HS-5 (cell line): ENCODE data around the gene FOXE1.

Experiments used
- DNase-seq: peaks from one replicate; pipeline ENCODE4 v3.0.0-alpha.2; 2012; ENCODE audit warnings: low read depth

Gene FOXE1

GRCh38 chr9:97853056-97853843, at the start of gene FOXE1:
FOXE1 (plus strand) TSS chr9:97853226; CDS start chr9:97853915, 689 bp downstream.
- DNase-seq, result no peak

GRCh38 chr9:97804059-97804365, 49.0 kb upstream of the FOXE1 start:
- no peak for DNase-seq

DNA sequence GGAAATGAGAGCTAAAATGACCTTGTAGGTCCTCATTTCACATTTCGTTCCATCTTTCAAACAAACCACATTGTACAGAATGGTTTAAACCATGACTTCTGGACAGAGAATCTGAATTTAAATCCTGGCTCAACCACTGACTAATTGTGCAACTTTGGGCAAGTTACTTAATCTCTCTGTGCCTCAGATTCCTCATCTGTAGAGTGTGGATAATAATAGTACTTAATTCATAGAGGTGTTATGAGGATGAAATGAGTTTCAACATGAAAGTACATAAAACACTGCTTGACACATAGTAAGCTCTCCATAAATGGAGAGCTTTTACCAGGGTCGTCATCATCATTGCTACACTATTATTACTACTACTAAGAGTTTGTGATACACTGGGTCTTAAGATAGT, 46.3 kb upstream of the FOXE1 start:
- no peak for DNase-seq

DNA sequence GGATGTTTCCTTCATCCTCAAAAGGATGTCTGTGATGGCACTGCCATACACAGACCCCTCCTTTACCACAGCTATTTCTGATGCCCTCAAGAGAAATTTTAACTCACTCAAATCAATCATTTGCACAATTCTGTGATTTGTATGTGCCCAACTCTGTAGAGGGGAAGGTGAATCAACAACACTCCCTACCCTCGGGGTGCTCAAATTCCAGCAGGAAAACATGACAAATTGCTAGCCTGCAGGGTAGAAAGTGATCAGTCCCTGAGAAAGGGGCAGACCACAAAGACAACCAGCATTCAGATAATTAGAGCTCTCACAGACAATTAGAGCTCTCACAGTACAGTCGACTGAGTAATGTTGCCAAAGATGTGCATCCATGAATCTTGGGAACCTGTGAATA, 45.3 kb upstream of the FOXE1 start:
- no peak for DNase-seq

DNA sequence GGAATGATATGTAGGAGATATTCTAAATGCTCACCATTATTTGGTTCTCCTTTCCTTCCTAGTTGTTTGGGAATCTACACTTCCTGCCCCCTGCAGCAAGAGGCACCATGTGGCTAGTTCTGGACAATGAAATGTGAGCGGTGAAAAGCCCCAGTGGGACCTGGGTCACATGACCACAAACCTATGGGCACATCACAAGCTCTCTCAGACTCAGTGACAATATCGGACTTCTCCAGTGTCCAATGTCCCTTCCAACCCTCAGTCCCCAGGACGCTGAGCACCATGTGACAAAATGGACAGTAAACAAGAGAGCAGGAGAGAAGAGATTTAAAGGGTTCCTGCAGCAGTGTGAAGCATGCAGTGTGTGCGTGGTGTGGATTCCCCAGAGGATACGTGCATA, 44.6 kb upstream of the FOXE1 start:
- no peak for DNase-seq

- no peak for DNase-seq
These were observed 44.1 kb upstream of the FOXE1 start for GRCh38 chr9:97808972-97809371.

GRCh38 chr9:97809666-97810344, 43.2 kb upstream of the FOXE1 start:
- no peak for DNase-seq

GRCh38 chr9:97811533-97812246, 41.3 kb upstream of the FOXE1 start:
- DNase-seq, result peak; percentile 51

DNA sequence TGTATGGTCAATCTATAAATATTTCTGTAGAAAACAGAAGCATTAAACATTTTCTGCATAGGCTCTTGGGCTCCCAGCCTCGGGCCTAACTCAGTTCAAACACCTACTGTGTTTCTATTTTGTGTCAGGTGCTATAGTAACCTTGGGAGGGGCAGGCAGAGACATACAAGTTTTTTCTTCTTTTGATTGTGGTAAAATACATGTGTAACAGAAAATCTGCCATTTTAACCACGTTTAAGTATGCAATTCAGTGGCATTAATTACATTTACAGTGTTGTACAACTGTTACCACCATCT, 40.8 kb upstream of the FOXE1 start:
- DNase-seq, result no peak

DNA sequence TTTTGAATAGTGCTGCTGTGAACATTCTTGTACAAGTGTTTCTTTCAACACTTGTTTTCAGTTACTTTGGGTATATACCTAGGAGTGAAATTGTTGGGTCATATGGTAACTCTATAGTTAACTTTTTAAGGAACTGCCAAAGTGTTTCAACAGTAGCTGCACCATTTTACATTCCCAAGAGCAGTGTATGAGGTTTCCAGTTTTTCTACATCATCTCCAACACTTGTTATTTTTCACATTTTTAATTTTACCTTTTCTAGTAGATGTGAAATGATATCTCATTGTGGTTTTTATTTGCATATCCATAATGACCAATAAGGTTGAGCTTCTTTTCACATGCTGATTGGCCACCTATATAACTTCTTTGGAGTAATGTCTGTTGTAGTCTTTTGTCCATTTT, 40.0 kb upstream of the FOXE1 start:
- no peak for DNase-seq

DNA sequence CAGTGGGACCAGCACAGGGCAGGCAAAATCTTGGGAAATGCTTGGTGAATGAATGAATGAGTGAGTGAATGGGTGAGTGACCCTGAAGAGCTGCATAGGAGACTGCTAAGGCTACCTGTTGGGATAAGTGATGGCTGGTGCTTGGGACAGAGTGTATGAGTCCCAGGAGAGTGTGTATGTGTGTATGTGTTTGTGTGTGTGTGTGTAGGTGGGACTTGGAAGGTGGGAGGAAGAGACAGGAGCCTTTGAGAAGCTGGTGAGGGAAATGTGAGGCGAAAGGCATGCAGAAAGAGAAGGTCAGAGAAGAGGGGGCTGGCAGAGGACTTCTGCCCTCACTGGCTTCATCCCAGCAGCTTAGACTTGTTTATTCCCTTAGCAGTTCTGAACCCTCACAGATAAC, 33.3 kb upstream of the FOXE1 start:
- no peak for DNase-seq

DNA sequence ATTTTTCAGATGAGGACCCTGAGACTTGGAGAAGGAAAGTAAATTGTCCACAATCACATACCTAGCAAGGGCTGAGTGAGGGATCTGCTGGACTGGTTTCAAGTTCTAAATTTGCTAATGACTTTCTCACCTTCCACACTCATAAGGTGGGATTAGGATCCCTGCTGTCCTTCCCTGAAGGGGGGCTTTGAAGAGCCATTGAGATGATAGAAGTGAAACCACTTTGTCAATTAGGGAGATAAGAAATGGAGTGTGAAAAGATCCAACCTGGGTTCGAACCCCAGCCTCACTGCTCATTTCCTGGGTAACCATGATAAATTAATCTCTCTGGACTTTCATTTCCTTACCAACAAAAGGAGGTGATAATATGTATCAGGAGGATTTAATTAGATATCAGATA, 32.7 kb upstream of the FOXE1 start:
- no peak for DNase-seq

- no peak for DNase-seq
These were observed 21.9 kb upstream of the FOXE1 start for GRCh38 chr9:97830884-97831829.

DNA sequence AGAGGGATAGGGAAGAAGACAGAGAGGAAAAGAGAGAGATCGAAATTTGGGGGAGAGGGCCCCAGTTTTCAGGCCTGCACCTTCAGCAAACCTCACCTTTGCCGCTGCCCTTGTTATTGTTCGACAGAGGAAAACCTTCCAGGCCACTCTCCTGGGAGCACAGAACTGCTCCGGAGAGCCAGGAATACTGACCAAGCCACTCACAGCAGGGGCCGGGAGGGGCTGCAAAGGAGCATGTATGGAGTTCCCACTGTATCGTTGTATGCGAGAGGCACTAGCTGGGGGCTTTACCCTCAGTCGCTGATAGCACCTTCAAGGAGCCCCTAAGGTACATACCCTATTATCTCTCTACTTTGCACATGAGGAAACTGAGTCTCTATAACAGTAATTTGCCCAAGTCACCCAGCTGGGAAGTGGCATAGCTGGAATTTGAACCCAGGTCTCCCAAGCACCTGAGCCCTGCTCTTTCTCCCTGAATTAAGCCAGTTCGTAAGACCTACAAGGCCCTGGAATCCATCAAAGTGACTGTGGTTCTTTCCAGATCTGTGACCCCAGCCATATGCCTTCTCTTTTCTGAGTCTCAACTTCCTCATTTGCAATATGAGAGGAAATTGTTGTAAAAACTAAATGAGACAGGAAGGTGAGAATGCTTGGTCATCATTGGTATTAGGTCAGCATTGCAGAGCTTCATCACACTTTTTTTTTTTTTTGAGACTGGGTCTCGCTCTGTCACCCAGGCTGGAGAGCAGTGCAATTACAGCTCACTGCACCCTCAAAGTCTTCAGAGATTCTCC, 21.0 kb upstream of the FOXE1 start:
- no peak for DNase-seq

DNA sequence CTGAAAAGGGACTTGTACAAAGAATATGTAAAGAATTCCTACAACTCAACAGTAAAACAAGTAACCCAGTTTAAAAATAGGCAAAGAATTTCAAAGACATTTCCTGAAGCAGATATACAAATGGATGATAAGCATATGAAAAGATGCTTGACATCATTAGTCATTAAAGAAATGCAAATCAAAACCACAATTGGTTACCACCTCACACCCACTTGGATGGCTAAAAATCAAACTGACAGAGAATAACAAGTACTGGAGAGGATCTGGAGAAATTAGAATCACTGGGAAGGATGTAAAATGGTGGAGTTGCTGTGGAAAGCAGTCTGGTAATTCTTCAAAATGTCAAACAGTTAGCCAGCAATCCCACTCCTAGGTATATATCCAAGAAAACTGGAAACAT, 12.5 kb upstream of the FOXE1 start:
- DNase-seq, result peak; percentile 63

DNA sequence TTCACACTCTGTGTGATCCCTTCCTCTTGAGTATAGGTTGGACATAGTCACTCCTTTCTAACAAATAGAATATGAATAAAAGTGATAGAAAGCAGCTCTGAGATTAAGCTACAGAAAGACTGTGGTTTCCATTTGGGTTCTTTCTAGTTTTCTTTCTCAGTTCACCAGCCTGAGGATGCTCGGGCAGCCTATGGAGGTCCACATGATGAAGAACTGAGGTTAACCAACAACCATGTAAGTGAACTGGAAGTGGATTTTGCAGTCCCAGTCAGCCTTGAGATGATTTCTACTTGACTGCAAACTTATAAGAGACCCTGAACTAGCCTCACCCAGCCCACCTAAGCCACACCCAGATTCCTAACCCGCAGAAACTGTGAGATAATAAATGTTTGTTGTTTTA, 10.1 kb upstream of the FOXE1 start:
- no peak for DNase-seq

GRCh38 chr9:97845130-97845529, 7.9 kb upstream of the FOXE1 start:
- no peak for DNase-seq

GRCh38 chr9:97845763-97846162, 7.3 kb upstream of the FOXE1 start:
- DNase-seq, result no peak

DNA sequence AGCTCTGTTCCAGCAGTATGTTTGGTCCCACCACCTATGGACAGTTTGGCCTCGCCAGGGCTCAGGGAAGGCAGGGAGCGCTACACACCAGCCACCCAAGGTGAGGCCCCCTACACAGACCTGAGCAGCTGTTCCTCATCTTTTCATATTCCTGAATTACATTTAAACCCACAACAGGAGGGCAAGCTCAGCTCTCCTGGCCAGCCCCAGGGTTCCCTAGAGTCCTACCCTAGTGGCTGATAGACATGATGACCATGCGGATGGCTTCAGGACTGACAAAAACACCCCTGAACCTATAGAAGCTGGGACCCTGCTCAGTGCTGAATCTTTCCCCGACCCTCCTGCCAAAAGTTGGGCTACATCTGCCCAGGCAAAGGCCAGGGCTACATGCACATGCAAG, 6.7 kb upstream of the FOXE1 start:
- no peak for DNase-seq

- no peak for DNase-seq
These were observed 5.4 kb upstream of the FOXE1 start for GRCh38 chr9:97847474-97848214.

DNA sequence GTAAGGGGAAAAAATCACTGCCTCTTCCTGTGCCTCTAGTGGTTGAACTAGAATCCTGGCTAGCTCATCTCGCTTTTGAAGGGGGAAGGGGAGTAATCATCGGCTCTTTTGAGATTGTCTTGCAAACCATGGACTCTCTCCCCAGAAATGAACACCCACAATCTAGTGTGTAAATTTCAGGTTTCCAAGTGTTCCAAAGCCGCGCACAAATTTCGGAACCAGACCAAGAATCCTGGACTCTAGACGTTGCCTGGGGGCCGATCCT, 4.9 kb upstream of the FOXE1 start:
- no peak for DNase-seq
